Hematopoietic multipotent progenitor cell (in vitro differentiated cells): ENCODE results near the gene RBL2. TPM values are rescaled to one million over a fixed set of nuclear protein-coding genes. Genes with fewer than 3 reads are reported as not detected.
"Not testable (repeated sequence)": the region's sequence is repeated elsewhere in the genome, so short reads cannot be mapped to it uniquely, and the experiment has no call there.

Source experiments
- DNase-seq, 3 donors: peaks; one replicate each; pipeline ENCODE4 v3.0.0-alpha.2; 2011 to 2015; ENCODE audit warnings: low read depth in 2 of 3, low spot score in 2 of 3
- total RNA-seq: library from RNA; depleted of rRNA; stranded (reverse); fragments of >200 nt; gene quantifications from one replicate; pipeline ENCODE4 v1.2.3, GENCODE V29; 2012

The RBL2 gene
- total RNA-seq = 32.9 TPM

- peak; percentile 73 to 82 (median 81) for DNase-seq
Observed at GRCh38 chr16:53434377-53435065, at the start of gene RBL2. Gene RBL2 (plus strand): TSS chr16:53434471. CDS start chr16:53434557, 86 bp downstream.

- DNase-seq = not testable (repeated sequence)
Observed at GRCh38 chr16:53384610-53385009, 49.7 kb upstream of the RBL2 start.

GRCh38 chr16:53404959-53405358 is 29.3 kb upstream of the RBL2 start:
- DNase-seq = no peak

GRCh38 chr16:53412549-53412948 is 21.7 kb upstream of the RBL2 start:
- no peak for DNase-seq

GRCh38 chr16:53413864-53414263 is 20.4 kb upstream of the RBL2 start:
- DNase-seq = no peak

GRCh38 chr16:53414381-53414780 is 19.9 kb upstream of the RBL2 start:
- DNase-seq = no peak

GRCh38 chr16:53415504-53415903 is 18.8 kb upstream of the RBL2 start:
- DNase-seq = no peak

- DNase-seq = no peak
Observed at GRCh38 chr16:53417011-53417410, 17.3 kb upstream of the RBL2 start.

GRCh38 chr16:53417976-53418375 is 16.3 kb upstream of the RBL2 start:
- no peak for DNase-seq

GRCh38 chr16:53419383-53419709 is 14.9 kb upstream of the RBL2 start:
- DNase-seq = not testable (repeated sequence)

- no peak for DNase-seq
Observed at GRCh38 chr16:53421248-53421647, 13.0 kb upstream of the RBL2 start.

GRCh38 chr16:53423968-53424367 is 10.3 kb upstream of the RBL2 start:
- DNase-seq = not testable (repeated sequence)

- no peak for DNase-seq
Observed at GRCh38 chr16:53428681-53429080, 5.6 kb upstream of the RBL2 start.

- no peak for DNase-seq
Observed at GRCh38 chr16:53429221-53429943, 4.9 kb upstream of the RBL2 start.

- DNase-seq = no peak
Observed at GRCh38 chr16:53430363-53430762, 3.9 kb upstream of the RBL2 start.

- DNase-seq = peak in 1 of 3 donors; percentile 14
Observed at GRCh38 chr16:53433509-53433908, 762 bp upstream of the RBL2 start.

GRCh38 chr16:53433930-53434376 is 318 bp upstream of the RBL2 start:
- no peak for DNase-seq

- peak; percentile 50 to 85 (median 77) for DNase-seq
Observed at GRCh38 chr16:53435066-53435688, 906 bp downstream of the RBL2 start.

GRCh38 chr16:53440125-53440524 is 5.9 kb downstream of the RBL2 start:
- no peak for DNase-seq

- DNase-seq = no peak
Observed at GRCh38 chr16:53445534-53445933, 11.3 kb downstream of the RBL2 start.

- no peak for DNase-seq
Observed at GRCh38 chr16:53446090-53446489, 11.8 kb downstream of the RBL2 start.
